ENCODE data around the gene CSNK1G3.
"Not testable (repeated sequence)": the region's sequence is repeated elsewhere in the genome, so short reads cannot be mapped to it uniquely, and the experiment has no call there.

The CSNK1G3 gene

GRCh38 chr5:123511648-123512605, at the start of gene CSNK1G3:
TSS of gene CSNK1G3 (plus strand) at chr5:123512177. CDS start at chr5:123545664, 33,487 bp downstream.
- peak; percentile 82 to 85 for DNase-seq

GRCh38 chr5:123466839-123467238, 45.1 kb upstream of the CSNK1G3 start:
- DNase-seq = not testable (repeated sequence)

GRCh38 chr5:123471385-123471784, 40.6 kb upstream of the CSNK1G3 start:
- no peak for DNase-seq

- no peak for DNase-seq
These were observed 39.6 kb upstream of the CSNK1G3 start for GRCh38 chr5:123472150-123472924.

- no peak for DNase-seq
These were observed 37.7 kb upstream of the CSNK1G3 start for GRCh38 chr5:123474228-123474627.

GRCh38 chr5:123476731-123477130, 35.2 kb upstream of the CSNK1G3 start:
- DNase-seq = no peak

- DNase-seq = no peak
These were observed 33.4 kb upstream of the CSNK1G3 start for GRCh38 chr5:123478546-123478945.

GRCh38 chr5:123482258-123482657, 29.7 kb upstream of the CSNK1G3 start:
- DNase-seq = no peak

- no peak for DNase-seq
These were observed 28.4 kb upstream of the CSNK1G3 start for GRCh38 chr5:123483446-123484077.

GRCh38 chr5:123485275-123485674, 26.7 kb upstream of the CSNK1G3 start:
- no peak for DNase-seq

GRCh38 chr5:123486951-123487655, 24.9 kb upstream of the CSNK1G3 start:
- no peak for DNase-seq

GRCh38 chr5:123490974-123491373, 21.0 kb upstream of the CSNK1G3 start:
- DNase-seq = no peak

- not testable (repeated sequence) for DNase-seq
These were observed 16.8 kb upstream of the CSNK1G3 start for GRCh38 chr5:123495211-123495610.

- no peak for DNase-seq
These were observed 15.1 kb upstream of the CSNK1G3 start for GRCh38 chr5:123496892-123497291.

GRCh38 chr5:123500471-123500870, 11.5 kb upstream of the CSNK1G3 start:
- DNase-seq = no peak

- DNase-seq = no peak
These were observed 9.9 kb upstream of the CSNK1G3 start for GRCh38 chr5:123502120-123502519.

GRCh38 chr5:123503299-123503698, 8.7 kb upstream of the CSNK1G3 start:
- DNase-seq = no peak

GRCh38 chr5:123505633-123506032, 6.3 kb upstream of the CSNK1G3 start:
- no peak for DNase-seq

- DNase-seq = no peak
These were observed 3.5 kb upstream of the CSNK1G3 start for GRCh38 chr5:123508441-123508840.

GRCh38 chr5:123511290-123511647, 708 bp upstream of the CSNK1G3 start:
- DNase-seq = no peak

- DNase-seq = no peak
These were observed 859 bp downstream of the CSNK1G3 start for GRCh38 chr5:123512611-123513461.
